T-cell (primary cell): ENCODE results near the gene GPR39. TPM values are rescaled to one million over a fixed set of nuclear protein-coding genes. Genes with fewer than 3 reads are reported as not detected.

Experiments used
- ATAC-seq, 4 experiments: fragments of 200-7000 bp in 3 of 4; fragments of 150-1000 bp in 1 of 4; cut with Tn5 transposase; replicated peaks in 1 of 4; 1 replicate in 3 of 4; 2 replicates in 1 of 4; pipeline ENCODE4 v1.10.0; 2021; ENCODE audit warnings: moderate library complexity in 3 of 4, mild to moderate bottlenecking in 2 of 4, moderate number of reproducible peaks in 1 of 4
- CTCF ChIA-PET, 2 donors: fragments of 300-600 bp; sonication (Branson Sonifier 250); formaldehyde crosslinking; loops; one replicate each; lab custom pipeline; 2022; ENCODE audit warnings: antibody characterized with exemption in 2 of 2; lab: Charles Lee
- POLR2A ChIA-PET, 2 donors: fragments of 300-600 bp; sonication (Branson Sonifier 250); formaldehyde crosslinking; loops; one replicate each; lab custom pipeline; 2022; ENCODE audit warnings: antibody characterized with exemption in 2 of 2; lab: Charles Lee
- DNase-seq, 35 experiments: peaks; one replicate each; pipeline versions ENCODE4 v3.0.0 to v3.0.0-alpha.2; 2013 to 2023
- H3K27ac ChIP-seq: one replicate; pipeline ENCODE4 v1.5.1; 2013; ENCODE audit warnings: low read length
- H3K27me3 ChIP-seq, 2 experiments: replicated peaks in 1 of 2; 1 replicate in 1 of 2; 2 replicates in 1 of 2; pipeline versions ENCODE4 v1.6.1 to v1.7.0; 2013; ENCODE audit warnings: low read length in 1 of 2, mixed read lengths in 1 of 2; ENCODE audit not compliant: control insufficient read depth in 2 of 2, insufficient read depth in 2 of 2; ENCODE audit errors: extremely low read depth in 1 of 2
- H3K36me3 ChIP-seq, 2 donors: 1 replicate in 1 of 2; 2 replicates in 1 of 2; pipeline versions ENCODE4 v1.6.1 to v1.7.0; 2013; ENCODE audit warnings: low read length in 1 of 2; ENCODE audit not compliant: control insufficient read depth in 2 of 2, insufficient read depth in 1 of 2; ENCODE audit errors: extremely low read depth in 1 of 2
- H3K4me1 ChIP-seq, 2 experiments: 1 replicate in 1 of 2; 2 replicates in 1 of 2; pipeline versions ENCODE4 v1.6.1 to v1.7.0; 2013; ENCODE audit warnings: low read length in 2 of 2, mixed read lengths in 1 of 2; ENCODE audit not compliant: insufficient read depth in 2 of 2, control insufficient read depth in 1 of 2; ENCODE audit errors: extremely low read depth in 1 of 2
- H3K4me3 ChIP-seq, 2 donors: 1 replicate in 1 of 2; 2 replicates in 1 of 2; pipeline versions ENCODE4 v1.5.1 to v1.7.0; 2013; ENCODE audit warnings: mild to moderate bottlenecking in 2 of 2, low read length in 1 of 2, moderate library complexity in 1 of 2; ENCODE audit not compliant: control insufficient read depth in 1 of 2; ENCODE audit errors: extremely low read depth in 1 of 2
- H3K9me3 ChIP-seq: 2 replicates; pipeline ENCODE4 v1.7.0; 2013
- H3K27ac Mint-ChIP-seq, 2 donors: one replicate each; pipeline ENCODE4 v1.8.0; 2020 to 2021; ENCODE audit warnings: mild to moderate bottlenecking in 2 of 2, mixed read lengths in 2 of 2
- H3K27me3 Mint-ChIP-seq, 2 donors: one replicate each; pipeline ENCODE4 v1.8.0; 2021 to 2022; ENCODE audit warnings: mixed read lengths in 2 of 2
- H3K36me3 Mint-ChIP-seq: one replicate; pipeline ENCODE4 v1.8.0; 2021; ENCODE audit warnings: mixed read lengths
- H3K4me1 Mint-ChIP-seq, 3 donors: one replicate each; pipeline ENCODE4 v1.8.0; 2020 to 2022; ENCODE audit warnings: mixed read lengths in 3 of 3, mild to moderate bottlenecking in 1 of 3
- H3K4me3 Mint-ChIP-seq, 3 donors: one replicate each; pipeline ENCODE4 v1.8.0; 2020 to 2022; ENCODE audit warnings: mild to moderate bottlenecking in 3 of 3, mixed read lengths in 3 of 3, moderate library complexity in 3 of 3
- H3K9me3 Mint-ChIP-seq, 3 donors: one replicate each; pipeline ENCODE4 v1.8.0; 2020 to 2022; ENCODE audit warnings: mixed read lengths in 3 of 3
- whole genome bisulfite sequencing: methylation state at CpG from one replicate; pipeline ENCODE4 v1.1.5; 2013; ENCODE audit warnings: missing lambda C conversion rate; ENCODE audit not compliant: insufficient coverage; 5-methylcytosine and 5-hydroxymethylcytosine counted together
- total RNA-seq, 35 experiments: library from RNA in 6 of 35; stranded (reverse) in 6 of 35; fragments of 120-200 nt in 1 of 35; gene quantifications; one replicate each; pipeline versions ENCODE4 v1.2.1 to v1.2.4 and lab custom pipeline; 2013 to 2026

GPR39 gene
- total RNA-seq, 5 donors from 2014 or later (not counting 1 experiment from before 2014, with no cell fraction given), result not detected

DNA sequence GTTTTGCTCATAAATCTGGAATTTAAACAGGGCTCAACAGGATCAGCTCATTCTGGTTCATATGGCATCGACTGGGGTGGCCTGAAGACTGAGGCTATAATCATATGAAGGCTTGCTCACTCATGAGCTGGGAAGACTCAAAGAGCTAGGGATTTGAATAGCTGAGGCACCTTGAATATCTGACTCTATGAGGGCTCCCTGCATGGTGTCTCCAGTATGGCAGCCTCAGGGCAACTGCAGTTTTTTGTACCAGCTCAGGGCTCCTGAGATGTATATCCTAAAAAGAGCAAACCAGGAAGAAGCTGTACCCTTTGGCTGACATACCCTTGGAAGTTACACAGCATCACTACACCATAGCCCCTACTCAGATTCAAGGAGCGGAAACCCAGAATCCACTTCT is 15.3 kb upstream of the GPR39 start:
- Histone ChIP-seq H3K4me1 (no peaks in the 10 kb centered on the region), H3K27ac (no peak overlapping the region), H3K36me3 (no peaks in the 10 kb centered on the region), H3K27me3 (no peaks in the 10 kb centered on the region), H3K4me3 (no peak overlapping the region), H3K9me3 (no peaks in the 10 kb centered on the region)
- ChIA-PET CTCF (no interaction called here), POLR2A (no interaction called here)
- no peak for ATAC-seq
- no peaks in the 10 kb centered on the region for H3K4me1 Mint-ChIP-seq
- peaks cover 0 to 10% (median 0%) of the 10 kb centered on the region in 3 donors for H3K9me3 Mint-ChIP-seq
- WGBS, result no CpG with 5 or more reads among the region's 2 CpGs
- H3K4me3 Mint-ChIP-seq, result no peak overlapping the region
- H3K27me3 Mint-ChIP-seq, result no peaks in the 10 kb centered on the region
- DNase-seq, result no peak
- no peaks in the 10 kb centered on the region for H3K36me3 Mint-ChIP-seq
- H3K27ac Mint-ChIP-seq, result no peak overlapping the region

DNA sequence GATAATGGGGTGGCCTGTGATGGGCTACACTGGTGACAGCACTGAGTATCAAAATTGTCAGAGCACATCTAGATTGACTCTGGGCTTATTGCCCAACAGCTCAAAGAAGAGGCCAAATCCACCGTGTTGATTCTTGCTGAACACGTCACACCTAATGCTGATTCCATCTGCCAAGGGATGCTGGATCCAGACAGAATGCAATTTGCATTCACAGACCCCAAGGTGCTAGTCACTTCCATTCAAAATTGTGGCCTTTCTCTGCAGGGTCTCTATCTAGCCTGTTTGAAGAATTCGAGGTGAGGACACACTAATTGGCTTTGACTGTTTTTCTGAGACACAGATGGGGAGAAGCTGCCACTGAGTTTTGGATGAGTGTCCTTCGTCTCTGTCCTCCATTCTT is 13.5 kb upstream of the GPR39 start:
- Mint-ChIP-seq H3K36me3 (no peaks in the 10 kb centered on the region), H3K27me3 (no peaks in the 10 kb centered on the region), H3K9me3 (peaks cover 0 to 10% (median 0%) of the 10 kb centered on the region in 3 donors), H3K4me1 (no peaks in the 10 kb centered on the region), H3K4me3 (no peak overlapping the region), H3K27ac (no peak overlapping the region)
- Histone ChIP-seq H3K9me3 (no peaks in the 10 kb centered on the region), H3K4me1 (no peaks in the 10 kb centered on the region), H3K36me3 (no peaks in the 10 kb centered on the region), H3K27me3 (no peaks in the 10 kb centered on the region), H3K4me3 (no peak overlapping the region), H3K27ac (no peak overlapping the region)
- DNase-seq (no peak), ATAC-seq (no peak)
- CTCF ChIA-PET, result no interaction called here
- POLR2A ChIA-PET, result no interaction called here
- WGBS, result 36% methylated on average over 3 of the region's 4 CpGs

DNA sequence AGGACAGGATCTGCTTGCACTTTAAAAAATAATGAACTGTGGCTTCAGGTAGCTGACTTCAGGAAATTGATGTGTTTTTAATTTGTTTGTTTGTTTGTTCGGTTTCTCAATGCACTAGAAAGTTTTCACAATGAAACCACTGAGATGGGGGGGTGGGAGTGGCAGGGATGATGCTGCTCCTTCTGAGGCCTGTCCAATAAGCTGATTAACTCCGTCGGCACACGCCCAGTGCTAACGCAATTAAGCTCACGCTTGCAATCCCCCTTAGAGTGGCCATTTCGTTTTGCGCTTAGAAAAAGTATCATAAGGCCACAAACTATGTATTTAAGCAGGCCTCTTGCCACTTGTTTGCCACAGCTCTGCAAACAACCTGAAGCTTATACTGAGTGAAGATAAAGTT is 12.5 kb upstream of the GPR39 start:
- H3K9me3 ChIP-seq, result no peaks in the 10 kb centered on the region
- WGBS, result 98% methylated on average over 5 of the region's 8 CpGs
- no peaks in the 10 kb centered on the region for H3K27me3 ChIP-seq
- H3K4me1 ChIP-seq, result no peaks in the 10 kb centered on the region
- no peaks in the 10 kb centered on the region for H3K36me3 Mint-ChIP-seq
- no peaks in the 10 kb centered on the region for H3K36me3 ChIP-seq
- no peak for ATAC-seq
- H3K27ac ChIP-seq, result no peak overlapping the region
- H3K27me3 Mint-ChIP-seq, result no peaks in the 10 kb centered on the region
- ChIA-PET CTCF (no interaction called here), POLR2A (no interaction called here)
- H3K4me3 Mint-ChIP-seq, result no peak overlapping the region
- H3K4me1 Mint-ChIP-seq, result no peaks in the 10 kb centered on the region
- peaks cover 0 to 10% (median 0%) of the 10 kb centered on the region in 3 donors for H3K9me3 Mint-ChIP-seq
- no peak overlapping the region for H3K4me3 ChIP-seq
- no peak overlapping the region for H3K27ac Mint-ChIP-seq
- DNase-seq, result no peak

DNA sequence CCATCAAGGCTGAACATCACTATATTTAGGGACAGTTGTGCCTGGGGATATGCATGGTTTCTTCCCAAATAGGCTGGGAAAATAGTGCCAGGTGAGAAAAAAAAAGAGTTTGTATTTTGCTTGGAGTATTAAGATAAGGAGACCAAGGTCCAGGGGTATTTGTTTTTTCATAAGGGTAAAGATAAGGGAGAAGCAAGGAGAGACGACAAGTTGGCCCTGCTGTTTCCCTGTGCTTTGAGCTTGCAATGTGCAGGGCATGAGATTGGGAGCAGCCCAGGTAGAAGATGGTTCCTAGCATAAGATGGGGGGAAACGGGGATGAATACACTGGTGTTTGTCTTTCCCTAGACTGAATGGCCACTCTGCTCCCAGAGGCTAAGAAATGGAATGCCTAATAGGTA is 8.8 kb upstream of the GPR39 start:
- H3K9me3 Mint-ChIP-seq, result peaks cover 0 to 6% (median 6%) of the 10 kb centered on the region in 3 donors
- DNase-seq (no peak), ATAC-seq (no peak)
- H3K4me1 Mint-ChIP-seq, result no peaks in the 10 kb centered on the region
- Histone ChIP-seq H3K36me3 (no peaks in the 10 kb centered on the region), H3K4me3 (no peak overlapping the region), H3K9me3 (no peaks in the 10 kb centered on the region), H3K27me3 (no peaks in the 10 kb centered on the region), H3K27ac (no peak overlapping the region), H3K4me1 (no peaks in the 10 kb centered on the region)
- H3K27ac Mint-ChIP-seq, result no peak overlapping the region
- H3K4me3 Mint-ChIP-seq, result no peak overlapping the region
- H3K36me3 Mint-ChIP-seq, result no peaks in the 10 kb centered on the region
- ChIA-PET POLR2A (no interaction called here), CTCF (no interaction called here)
- WGBS, result 50% methylated on average over 2 of the region's 2 CpGs
- no peaks in the 10 kb centered on the region for H3K27me3 Mint-ChIP-seq

DNA sequence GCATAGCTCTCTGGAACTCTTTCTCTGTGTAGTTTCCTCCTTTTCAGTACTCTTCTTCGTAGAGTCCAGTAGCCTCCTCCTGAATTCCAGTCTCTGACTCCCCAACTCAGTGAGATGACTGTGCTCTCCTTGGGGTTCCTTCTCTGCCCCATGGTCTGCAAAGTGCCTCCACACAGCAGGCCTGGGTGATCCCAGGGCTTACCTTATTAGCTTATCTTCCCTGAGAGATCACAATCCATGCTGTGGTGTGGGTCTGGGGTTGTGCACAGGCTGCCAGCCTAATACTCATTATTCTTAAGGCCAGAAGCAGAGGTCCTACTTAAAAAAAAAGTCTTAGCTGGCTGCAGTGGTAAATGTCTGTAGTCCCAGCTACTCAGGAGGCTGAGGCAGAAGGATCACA is 4.6 kb upstream of the GPR39 start:
- peaks cover 21 to 22% of the 10 kb centered on the region in 2 donors for H3K27me3 Mint-ChIP-seq
- peaks cover 4 to 15% of the 10 kb centered on the region in 2 experiments for H3K27me3 ChIP-seq
- no peaks in the 10 kb centered on the region for H3K36me3 Mint-ChIP-seq
- CTCF ChIA-PET, result no interaction called here
- no peak overlapping the region for H3K27ac ChIP-seq
- H3K9me3 Mint-ChIP-seq, result peaks cover 0 to 6% (median 0%) of the 10 kb centered on the region in 3 donors
- ATAC-seq (no peak), DNase-seq (no peak)
- H3K4me3 Mint-ChIP-seq, result no peak overlapping the region
- peaks cover 0 to 4% of the 10 kb centered on the region in 2 experiments for H3K4me1 ChIP-seq
- no peaks in the 10 kb centered on the region for H3K9me3 ChIP-seq
- 40% methylated on average over 1 of the region's 1 CpG for WGBS
- POLR2A ChIA-PET, result no interaction called here
- H3K27ac Mint-ChIP-seq, result no peak overlapping the region
- no peaks in the 10 kb centered on the region for H3K4me1 Mint-ChIP-seq
- H3K36me3 ChIP-seq, result no peaks in the 10 kb centered on the region
- no peak overlapping the region for H3K4me3 ChIP-seq

DNA sequence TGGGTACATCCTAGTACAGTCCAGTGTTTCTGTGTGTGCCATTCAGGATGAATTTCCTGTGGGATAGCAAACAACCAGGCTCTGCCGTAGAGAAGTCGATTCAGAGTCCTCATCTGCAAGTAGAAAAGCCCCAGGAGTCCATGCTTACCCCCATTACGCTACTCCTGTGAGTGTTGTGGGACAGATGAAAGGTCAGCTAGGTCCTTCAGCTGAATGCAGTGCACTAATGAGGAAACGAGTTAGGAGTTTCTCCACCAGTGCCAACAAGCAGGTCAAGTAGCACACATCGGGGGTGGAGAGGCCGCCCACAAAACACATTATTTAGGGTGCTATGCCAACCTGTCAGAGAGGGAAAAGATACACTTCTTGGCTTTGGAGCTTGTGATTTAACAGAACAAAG is 2.5 kb upstream of the GPR39 start:
- CTCF ChIA-PET, result no interaction called here
- Histone ChIP-seq H3K4me1 (peaks cover 0 to 4% of the 10 kb centered on the region in 2 experiments), H3K36me3 (no peaks in the 10 kb centered on the region), H3K27me3 (peaks cover 4 to 22% of the 10 kb centered on the region in 2 experiments), H3K9me3 (no peaks in the 10 kb centered on the region), H3K27ac (no peak overlapping the region), H3K4me3 (no peak overlapping the region)
- no peaks in the 10 kb centered on the region for H3K36me3 Mint-ChIP-seq
- no peak overlapping the region for H3K27ac Mint-ChIP-seq
- H3K27me3 Mint-ChIP-seq, result peaks cover 30 to 35% of the 10 kb centered on the region in 2 donors
- DNase-seq (no peak), ATAC-seq (no peak)
- WGBS, result 89% methylated on average over 3 of the region's 6 CpGs
- POLR2A ChIA-PET, result no interaction called here
- H3K4me3 Mint-ChIP-seq, result no peak overlapping the region
- H3K9me3 Mint-ChIP-seq, result peaks cover 0 to 6% (median 0%) of the 10 kb centered on the region in 3 donors
- no peaks in the 10 kb centered on the region for H3K4me1 Mint-ChIP-seq
